Erythroblast (primary cell): Measurements from ENCODE around the gene RBSN.
"Not testable (repeated sequence)": the region's sequence is repeated elsewhere in the genome, so short reads cannot be mapped to it uniquely, and the experiment has no call there.

Experiments used
- DNase-seq, 2 experiments: peaks; one replicate each; lab custom pipeline; 2025; lab: John Stamatoyannopoulos, UW
- GATA1 ChIP-seq: IDR thresholded peaks from 2 replicates; pipeline ENCODE4 v1.6.1; 2011; ENCODE audit warnings: low read depth, mild to moderate bottlenecking, control low read depth, low read length, moderate library complexity
- POLR2A ChIP-seq: IDR thresholded peaks from 2 replicates; pipeline ENCODE4 v1.6.1; 2011; ENCODE audit warnings: mild to moderate bottlenecking, low read length

RBSN gene

DNA sequence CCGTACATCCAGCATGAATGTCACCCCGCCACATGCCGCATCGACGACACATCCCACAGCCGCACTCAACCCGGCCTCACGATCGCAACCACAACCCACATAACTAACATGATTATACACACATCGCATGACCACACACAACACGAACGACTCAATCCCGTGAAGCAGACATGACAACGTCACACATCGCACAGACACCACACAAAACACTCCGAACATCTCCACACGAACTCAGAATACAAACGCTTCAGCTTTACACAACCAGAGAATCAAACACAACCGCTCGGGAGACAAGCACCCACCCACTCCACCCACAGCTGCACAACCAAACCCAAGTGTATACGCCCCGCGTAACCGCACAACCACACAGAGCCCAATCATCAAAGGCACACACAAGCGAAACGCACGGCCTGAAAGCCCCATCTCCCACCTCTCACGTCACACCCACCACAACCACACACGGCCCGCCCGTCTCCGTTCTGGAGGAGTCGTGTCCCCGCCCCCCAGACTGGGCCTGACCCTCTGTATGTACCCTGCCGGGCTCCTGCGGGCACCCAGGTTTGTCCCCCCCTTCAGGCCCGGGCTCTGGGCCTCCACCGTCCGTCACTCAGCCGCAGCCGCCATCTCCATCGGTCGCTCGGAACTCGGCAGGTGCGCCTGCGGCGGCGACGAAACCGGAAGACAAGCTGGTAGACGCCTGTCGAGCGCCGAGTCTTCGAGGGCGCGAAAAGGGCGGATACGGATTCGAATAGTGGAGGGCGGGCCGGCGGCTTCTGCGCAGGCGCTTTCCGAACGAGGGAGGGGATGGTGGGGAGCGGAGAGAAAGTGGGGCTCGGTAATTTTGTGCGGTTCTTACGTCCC is at the start of gene RBSN:
Gene RBSN (minus strand): TSS at position 646 of the 861 bp plus-strand sequence. CDS start 3,028 bp downstream, outside the sequence.
- TF ChIP-seq POLR2A (peak; percentile 82), GATA1 (no peak)
- DNase-seq = peak; percentile 96

DNA sequence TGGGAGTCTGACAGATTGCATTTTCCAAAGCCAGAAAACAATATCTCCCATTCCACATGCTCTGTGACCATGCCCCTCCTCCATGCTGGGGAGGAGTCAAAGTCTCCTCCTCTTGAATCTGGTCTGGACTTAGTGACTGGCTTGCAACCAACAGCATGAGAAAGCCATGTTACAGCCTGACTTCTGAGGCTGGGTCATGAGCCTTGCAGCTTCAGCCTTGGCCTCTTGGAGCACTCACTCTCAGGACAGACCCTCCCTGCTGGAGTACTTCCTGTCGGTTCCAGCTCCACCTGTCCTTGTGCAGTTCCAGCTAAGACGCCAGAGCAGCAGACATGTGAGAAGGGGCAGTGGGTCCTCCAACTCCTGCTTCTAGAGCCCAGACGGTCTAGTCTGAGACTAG is 49.7 kb upstream of the RBSN start:
- TF ChIP-seq POLR2A (no peak), GATA1 (no peak)
- peak in 1 of 2 experiments; percentile 10 for DNase-seq

- not testable (repeated sequence) for DNase-seq
Measured at GRCh38 chr3:15136885-15137284, 37.9 kb upstream of the RBSN start.

DNA sequence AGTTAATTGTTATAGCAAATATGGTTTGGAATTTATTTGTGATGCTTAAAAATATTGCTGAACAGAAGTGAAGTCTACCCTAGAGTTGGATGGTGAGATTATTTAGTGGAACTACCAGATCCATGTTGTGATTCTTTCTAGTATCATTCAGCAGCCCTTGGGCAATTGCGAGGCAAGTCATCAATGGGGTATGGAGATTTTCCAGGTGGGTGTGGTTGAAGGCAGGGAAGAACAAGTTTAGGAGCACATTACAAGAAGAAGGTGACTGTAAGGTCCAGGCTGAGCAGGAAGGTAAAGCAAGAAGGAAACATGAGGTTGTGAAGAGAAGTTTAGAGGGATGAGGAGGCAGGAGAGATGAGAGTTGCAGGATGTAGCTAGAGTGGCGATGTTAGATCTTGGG is 36.0 kb upstream of the RBSN start:
- not testable (repeated sequence) for DNase-seq

- DNase-seq = not testable (repeated sequence)
Measured at GRCh38 chr3:15128403-15128802, 29.5 kb upstream of the RBSN start.

GRCh38 chr3:15126975-15127374 is 28.0 kb upstream of the RBSN start:
- DNase-seq = not testable (repeated sequence)

DNA sequence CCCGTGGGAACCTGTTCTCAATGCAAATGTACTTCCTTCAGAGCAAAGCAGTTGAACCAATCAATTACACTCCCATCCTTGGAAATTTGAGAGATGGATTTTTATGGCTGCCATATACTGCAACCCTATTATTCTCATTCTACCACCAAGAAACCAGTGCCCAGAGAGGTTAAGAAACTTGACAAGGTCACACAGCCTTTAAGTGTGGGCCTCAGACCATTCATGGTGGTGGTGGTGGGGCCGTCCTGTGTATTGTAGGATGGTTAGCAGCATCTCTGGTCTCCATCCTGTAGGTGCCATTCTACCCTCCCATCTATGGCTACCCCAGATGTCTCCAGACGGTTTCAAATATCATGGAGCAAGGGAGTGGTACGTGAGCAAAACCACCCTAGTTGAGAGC is 23.4 kb upstream of the RBSN start:
- no peak for DNase-seq
- TF ChIP-seq GATA1 = no peak

GRCh38 chr3:15121936-15122335 is 23.0 kb upstream of the RBSN start:
- DNase-seq = no peak
- no peak for TF ChIP-seq GATA1
- TF ChIP-seq POLR2A = no peak

GRCh38 chr3:15120986-15121385 is 22.0 kb upstream of the RBSN start:
- DNase-seq = no peak
- TF ChIP-seq GATA1 (no peak), POLR2A (no peak)

DNA sequence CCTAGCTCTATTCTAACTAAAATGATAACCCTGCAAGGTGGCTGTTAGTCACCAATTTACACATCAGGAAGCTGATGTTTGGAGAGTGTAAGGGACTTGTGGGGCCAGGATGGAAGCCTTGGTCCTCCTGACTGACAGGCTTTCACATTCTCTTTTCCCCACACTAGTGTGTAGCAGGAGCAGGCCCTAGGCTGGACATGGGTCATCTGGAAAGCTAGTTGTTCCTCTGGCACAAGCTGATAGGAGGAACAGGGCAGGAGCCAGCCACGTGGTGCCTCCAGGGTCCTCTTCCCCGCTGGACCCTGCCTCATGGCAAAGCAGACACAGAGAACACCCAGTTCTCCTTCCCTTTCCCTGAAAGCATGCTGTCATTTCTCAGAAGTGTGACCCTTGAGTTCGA is 18.1 kb upstream of the RBSN start:
- TF ChIP-seq GATA1 (no peak), POLR2A (no peak)
- DNase-seq = no peak

DNA sequence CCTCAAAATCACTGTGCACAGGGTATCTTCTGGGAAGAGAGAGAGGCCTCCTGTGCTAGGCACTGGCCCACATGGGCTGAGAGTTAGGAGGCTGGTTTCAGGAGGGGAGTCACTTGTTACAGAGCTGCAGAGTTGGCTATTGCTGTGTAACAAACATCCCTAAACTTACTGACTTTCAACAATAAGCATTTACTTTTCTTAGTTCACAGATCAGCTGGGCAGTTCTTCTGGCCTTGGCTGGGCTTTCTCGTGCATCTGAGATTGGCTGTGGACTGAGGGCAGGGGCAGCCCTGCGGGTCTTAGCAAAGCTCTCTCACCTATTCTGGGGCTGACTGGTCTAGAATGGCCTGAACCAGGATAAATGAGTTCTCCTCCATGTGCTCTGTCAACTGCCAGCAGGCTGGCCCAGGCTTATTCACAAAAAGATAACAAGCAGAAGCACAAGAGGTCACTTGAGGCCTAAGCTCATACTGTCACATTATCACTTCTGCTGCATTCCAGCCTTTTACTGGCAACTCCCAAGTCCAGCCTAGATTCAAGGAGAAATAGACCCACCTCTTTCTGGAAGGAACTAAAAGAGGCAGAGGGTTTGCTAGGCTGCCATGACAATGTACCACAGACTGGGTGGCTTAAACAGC is 17.2 kb upstream of the RBSN start:
- TF ChIP-seq POLR2A (no peak), GATA1 (no peak)
- DNase-seq = peak in 1 of 2 experiments; percentile 33

- TF ChIP-seq GATA1 (no peak), POLR2A (no peak)
- no peak for DNase-seq
Measured at GRCh38 chr3:15114466-15115358, 15.8 kb upstream of the RBSN start.

GRCh38 chr3:15113884-15114283 is 14.9 kb upstream of the RBSN start:
- no peak for TF ChIP-seq POLR2A
- TF ChIP-seq GATA1 = no peak
- DNase-seq = no peak

DNA sequence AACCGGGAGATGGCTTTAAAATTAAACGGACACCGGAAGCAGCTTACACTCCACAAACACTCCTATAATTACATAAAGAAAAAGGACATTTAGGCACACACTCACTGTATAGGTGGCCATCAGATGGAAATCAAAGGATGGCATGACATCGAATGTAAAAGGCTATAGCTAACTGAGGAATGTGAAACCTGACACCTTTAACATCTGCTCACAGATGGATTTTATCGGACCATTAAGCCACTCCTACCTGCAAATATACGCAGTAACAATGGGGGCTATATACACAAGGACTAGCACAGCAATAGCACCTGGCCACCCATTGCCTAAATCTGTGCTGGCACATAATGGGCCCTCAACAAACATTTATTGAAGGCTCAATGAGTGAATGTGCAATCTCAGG is 14.5 kb upstream of the RBSN start:
- TF ChIP-seq POLR2A = no peak
- no peak for TF ChIP-seq GATA1

GRCh38 chr3:15112011-15112410 is 13.1 kb upstream of the RBSN start:
- DNase-seq = no peak
- TF ChIP-seq POLR2A = no peak

More for the DNA sequence above, 14.5 kb upstream of the RBSN start:
- no peak for DNase-seq
